Measurements from ENCODE around the gene HTT. TPM values are rescaled to one million over a fixed set of nuclear protein-coding genes. Genes with fewer than 3 reads are reported as not detected.

Gene HTT
- total RNA-seq, 1 experiment from 2014 or later = 18.4 TPM

DNA sequence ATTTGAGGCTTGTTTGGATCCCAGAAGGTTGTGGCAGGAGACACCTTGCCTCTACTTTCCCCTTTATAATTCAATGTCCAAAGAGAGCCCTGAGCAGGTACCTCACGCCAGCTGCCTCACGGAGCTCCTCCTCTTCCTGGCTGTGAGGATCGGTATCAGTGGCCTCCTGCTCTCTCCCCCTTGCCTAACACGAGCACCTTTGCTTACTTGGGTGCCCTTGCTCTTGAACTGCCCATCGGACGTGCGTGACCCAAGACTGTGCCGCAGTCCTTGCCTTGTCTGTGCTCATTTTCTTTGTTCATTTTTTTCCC, 146.7 kb downstream of the HTT start:
- Histone ChIP-seq H3K4me1 (ENCODE audit: insufficient read depth, low read length) (no peaks in the 10 kb centered on the region), H3K4me3 (ENCODE audit: low read length) (no peak overlapping the region), H3K79me2 (ENCODE audit: low read length) (no peaks in the 10 kb centered on the region), H3K27me3 (ENCODE audit: low read length) (no peaks in the 10 kb centered on the region), H2AFZ (ENCODE audit: low read length) (no peak overlapping the region), H3K9me2 (replicated peaks; ENCODE audit: low read length) (no peaks in the 10 kb centered on the region), H3K27ac (ENCODE audit: low read length) (no peak overlapping the region), H4K20me1 (ENCODE audit: low read length) (no peaks in the 10 kb centered on the region), H3F3A (ENCODE audit: low read length, unreplicated experiment) (no peaks in the 10 kb centered on the region), H3K9ac (ENCODE audit: low read length) (no peak overlapping the region), H3K9me3 (ENCODE audit: low read length) (no peaks in the 10 kb centered on the region), H3K36me3 (ENCODE audit: low read depth, low read length) (no peaks in the 10 kb centered on the region; the same call in 1 of the 2 replicates), H3K4me2 (ENCODE audit: low read length) (no peak overlapping the region)
- TF ChIP-seq EZH2 (IDR thresholded peaks at IDR 0.05; ENCODE audit: low read length, unreplicated experiment) = no peak
- TF ChIP-seq, protein P1, sequence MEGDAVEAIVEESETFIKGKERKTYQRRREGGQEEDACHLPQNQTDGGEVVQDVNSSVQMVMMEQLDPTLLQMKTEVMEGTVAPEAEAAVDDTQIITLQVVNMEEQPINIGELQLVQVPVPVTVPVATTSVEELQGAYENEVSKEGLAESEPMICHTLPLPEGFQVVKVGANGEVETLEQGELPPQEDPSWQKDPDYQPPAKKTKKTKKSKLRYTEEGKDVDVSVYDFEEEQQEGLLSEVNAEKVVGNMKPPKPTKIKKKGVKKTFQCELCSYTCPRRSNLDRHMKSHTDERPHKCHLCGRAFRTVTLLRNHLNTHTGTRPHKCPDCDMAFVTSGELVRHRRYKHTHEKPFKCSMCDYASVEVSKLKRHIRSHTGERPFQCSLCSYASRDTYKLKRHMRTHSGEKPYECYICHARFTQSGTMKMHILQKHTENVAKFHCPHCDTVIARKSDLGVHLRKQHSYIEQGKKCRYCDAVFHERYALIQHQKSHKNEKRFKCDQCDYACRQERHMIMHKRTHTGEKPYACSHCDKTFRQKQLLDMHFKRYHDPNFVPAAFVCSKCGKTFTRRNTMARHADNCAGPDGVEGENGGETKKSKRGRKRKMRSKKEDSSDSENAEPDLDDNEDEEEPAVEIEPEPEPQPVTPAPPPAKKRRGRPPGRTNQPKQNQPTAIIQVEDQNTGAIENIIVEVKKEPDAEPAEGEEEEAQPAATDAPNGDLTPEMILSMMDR (conservative IDR thresholded peaks at IDR 0.05; ENCODE audit: low read depth, low read length) = no peak
- TF ChIP-seq EZH2phosphoT487 (IDR thresholded peaks at IDR 0.05; ENCODE audit: borderline replicate concordance, low read length) = no peak
- no peak for ATAC-seq
- no TSS peak for BruUV-seq (replicated peaks)
- no peak for DNase-seq
- intact Hi-C loops (cut with micrococcal nuclease) = no loop called here
- ChIA-PET POLR2A (ENCODE audit: unreplicated experiment) (no interaction called here), CTCF (no interaction called here)

DNA sequence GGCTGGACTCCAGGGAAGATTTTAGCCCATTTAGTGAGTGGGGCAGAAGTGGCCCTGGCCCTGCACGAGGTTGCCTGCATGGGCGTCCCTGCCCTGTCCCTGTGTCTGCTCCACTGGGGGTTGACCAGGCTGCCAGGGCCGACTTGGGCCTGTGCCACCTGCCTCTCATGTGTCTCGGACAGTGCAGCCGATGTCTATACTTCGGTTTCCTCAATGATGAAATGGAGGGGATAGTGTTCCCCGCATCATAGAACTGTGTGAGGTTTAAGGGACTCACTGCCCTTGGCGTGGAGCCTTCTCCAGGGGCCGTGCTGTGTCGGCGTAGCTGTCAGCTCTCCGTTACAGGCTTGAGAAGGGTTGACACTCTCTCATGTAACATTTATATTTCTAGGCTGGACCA, 147.5 kb downstream of the HTT start:
- no peak for DNase-seq
- H3K4me1 ChIP-seq (ENCODE audit: insufficient read depth, low read length) = no peaks in the 10 kb centered on the region
- no peaks in the 10 kb centered on the region for H4K20me1 ChIP-seq (ENCODE audit: low read length)
- no peaks in the 10 kb centered on the region for H3F3A ChIP-seq (ENCODE audit: low read length, unreplicated experiment)
- POLR2A ChIA-PET (ENCODE audit: unreplicated experiment) = no interaction called here
- no peaks in the 10 kb centered on the region for H3K9me2 ChIP-seq (replicated peaks; ENCODE audit: low read length)
- H3K36me3 ChIP-seq (ENCODE audit: low read depth, low read length) = no peaks in the 10 kb centered on the region
- H3K27me3 ChIP-seq (ENCODE audit: low read length) = no peaks in the 10 kb centered on the region
- no peak overlapping the region for H3K4me2 ChIP-seq (ENCODE audit: low read length)
- TF ChIP-seq, protein P1 (conservative IDR thresholded peaks at IDR 0.05; ENCODE audit: low read depth, low read length) = no peak
- no peak for TF ChIP-seq EZH2 (IDR thresholded peaks at IDR 0.05; ENCODE audit: low read length, unreplicated experiment)
- no peak for TF ChIP-seq EZH2phosphoT487 (IDR thresholded peaks at IDR 0.05; ENCODE audit: borderline replicate concordance, low read length)
- no peaks in the 10 kb centered on the region for H3K9me3 ChIP-seq (ENCODE audit: low read length)
- intact Hi-C loops (cut with micrococcal nuclease) = no loop called here
- no TSS peak for BruUV-seq (replicated peaks)
- no peak overlapping the region for H2AFZ ChIP-seq (ENCODE audit: low read length)
- H3K4me3 ChIP-seq (ENCODE audit: low read length) = no peak overlapping the region
- H3K9ac ChIP-seq (ENCODE audit: low read length) = no peak overlapping the region
- no peaks in the 10 kb centered on the region for H3K79me2 ChIP-seq (ENCODE audit: low read length)
- no peak overlapping the region for H3K27ac ChIP-seq (ENCODE audit: low read length)
- CTCF ChIA-PET = no interaction called here
- ATAC-seq = no peak

DNA sequence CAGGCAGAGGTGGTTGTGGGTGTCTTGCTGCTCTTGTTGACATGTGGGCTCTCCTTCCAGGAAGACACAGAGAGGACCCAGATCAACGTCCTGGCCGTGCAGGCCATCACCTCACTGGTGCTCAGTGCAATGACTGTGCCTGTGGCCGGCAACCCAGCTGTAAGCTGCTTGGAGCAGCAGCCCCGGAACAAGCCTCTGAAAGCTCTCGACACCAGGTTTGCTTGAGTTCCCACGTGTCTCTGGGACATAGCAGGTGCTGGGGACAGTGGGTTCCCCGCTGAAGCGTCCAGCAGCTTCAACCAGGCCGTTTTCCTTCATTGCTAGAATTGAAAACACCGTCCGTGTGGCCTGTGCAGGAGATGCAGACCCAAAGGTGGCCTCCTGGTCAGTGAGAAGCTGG, 148.9 kb downstream of the HTT start:
- Histone ChIP-seq H3K9me2 (replicated peaks; ENCODE audit: low read length) (no peaks in the 10 kb centered on the region), H3K4me2 (ENCODE audit: low read length) (no peak overlapping the region), H4K20me1 (ENCODE audit: low read length) (no peaks in the 10 kb centered on the region), H2AFZ (ENCODE audit: low read length) (no peak overlapping the region), H3K9me3 (ENCODE audit: low read length) (no peaks in the 10 kb centered on the region), H3K27me3 (ENCODE audit: low read length) (no peaks in the 10 kb centered on the region), H3K4me1 (ENCODE audit: insufficient read depth, low read length) (no peaks in the 10 kb centered on the region), H3K36me3 (ENCODE audit: low read depth, low read length) (no peaks in the 10 kb centered on the region), H3K4me3 (ENCODE audit: low read length) (no peak overlapping the region), H3K79me2 (ENCODE audit: low read length) (no peaks in the 10 kb centered on the region), H3K9ac (ENCODE audit: low read length) (no peak overlapping the region), H3K27ac (ENCODE audit: low read length) (no peak overlapping the region), H3F3A (ENCODE audit: low read length, unreplicated experiment) (no peaks in the 10 kb centered on the region)
- intact Hi-C loops (cut with micrococcal nuclease) = no loop called here
- ChIA-PET POLR2A (ENCODE audit: unreplicated experiment) (no interaction called here), CTCF (no interaction called here)
- DNase-seq (no peak), ATAC-seq (no peak)
- TF ChIP-seq, protein P1 (conservative IDR thresholded peaks at IDR 0.05; ENCODE audit: low read depth, low read length) = no peak
- TF ChIP-seq EZH2 (IDR thresholded peaks at IDR 0.05; ENCODE audit: low read length, unreplicated experiment) (no peak), EZH2phosphoT487 (IDR thresholded peaks at IDR 0.05; ENCODE audit: borderline replicate concordance, low read length) (no peak)
- BruUV-seq (replicated peaks) = no TSS peak
